ENCODE data around the gene CCDC60. TPM values are rescaled to one million over a fixed set of nuclear protein-coding genes. Genes with fewer than 3 reads are reported as not detected.

Gene CCDC60
- total RNA-seq, 4 donors from 2014 or later = not detected

- Histone ChIP-seq H3K36me3 (no peaks in the 10 kb centered on the region), H3K27me3 (peaks cover 0 to 10% (median 0%) of the 10 kb centered on the region in 4 donors), H3K4me1 (no peaks in the 10 kb centered on the region), H3K9me3 (no peaks in the 10 kb centered on the region), H3K4me3 (no peak overlapping the region), H3K27ac (replicated peaks in 1 of 4) (no peak overlapping the region)
- DNase-seq (ENCODE audit: extremely low spot score) = peak; percentile 53
- 58% methylated on average over 1 of the region's 1 CpG for WGBS
- no peak for TF ChIP-seq POLR2A (IDR thresholded peaks at IDR 0.05; ENCODE audit: low read depth)
- no peak for TF ChIP-seq CTCF (IDR thresholded peaks at IDR 0.05)
- no peak for TF ChIP-seq EP300 (IDR thresholded peaks at IDR 0.05)
- TF ChIP-seq POLR2AphosphoS5 (IDR thresholded peaks at IDR 0.05) = no peak
- intact Hi-C loops (cut with DNase I) = no loop called here
Measured at GRCh38 chr12:119576915-119577314, 242.4 kb downstream of the CCDC60 start.

GRCh38 chr12:119578112-119578511 lies 243.6 kb downstream of the CCDC60 start:
- no peak overlapping the region for H3K4me3 ChIP-seq
- 74% methylated on average over 2 of the region's 2 CpGs for WGBS
- H3K36me3 ChIP-seq = no peaks in the 10 kb centered on the region
- DNase-seq (ENCODE audit: extremely low spot score) = no peak
- no peak overlapping the region for H3K27ac ChIP-seq (replicated peaks in 1 of 4)
- no peak for TF ChIP-seq POLR2A (IDR thresholded peaks at IDR 0.05; ENCODE audit: low read depth)
- no peak for TF ChIP-seq EP300 (IDR thresholded peaks at IDR 0.05)
- no peak for TF ChIP-seq CTCF (IDR thresholded peaks at IDR 0.05)
- no peak for TF ChIP-seq POLR2AphosphoS5 (IDR thresholded peaks at IDR 0.05)
- H3K9me3 ChIP-seq = no peaks in the 10 kb centered on the region
- no peaks in the 10 kb centered on the region for H3K4me1 ChIP-seq
- H3K27me3 ChIP-seq = peaks cover 0 to 10% (median 0%) of the 10 kb centered on the region in 4 donors
- intact Hi-C loops (cut with DNase I) = no loop called here

GRCh38 chr12:119589097-119589496 lies 254.6 kb downstream of the CCDC60 start:
- Histone ChIP-seq H3K4me1 (peaks cover 0 to 7% (median 3%) of the 10 kb centered on the region in 4 donors), H3K36me3 (no peaks in the 10 kb centered on the region), H3K27me3 (peaks cover 0 to 52% (median 2%) of the 10 kb centered on the region in 4 donors), H3K9me3 (no peaks in the 10 kb centered on the region), H3K4me3 (no peak overlapping the region), H3K27ac (replicated peaks in 1 of 4) (no peak overlapping the region)
- intact Hi-C loops (cut with DNase I) = no loop called here
- TF ChIP-seq CTCF (IDR thresholded peaks at IDR 0.05) (no peak), POLR2A (IDR thresholded peaks at IDR 0.05; ENCODE audit: low read depth) (no peak), EP300 (IDR thresholded peaks at IDR 0.05) (no peak), POLR2AphosphoS5 (IDR thresholded peaks at IDR 0.05) (no peak)
- 75% methylated on average over 1 of the region's 1 CpG for WGBS
- no peak for DNase-seq (ENCODE audit: extremely low spot score)

GRCh38 chr12:119589634-119590033 lies 255.1 kb downstream of the CCDC60 start:
- peaks cover 0 to 56% (median 5%) of the 10 kb centered on the region in 4 donors for H3K27me3 ChIP-seq
- H3K9me3 ChIP-seq = no peaks in the 10 kb centered on the region
- intact Hi-C loops (cut with DNase I) = no loop called here
- H3K4me1 ChIP-seq = peaks cover 0 to 12% (median 3%) of the 10 kb centered on the region in 4 donors
- TF ChIP-seq POLR2A (IDR thresholded peaks at IDR 0.05; ENCODE audit: low read depth) (no peak), EP300 (IDR thresholded peaks at IDR 0.05) (no peak)
- no peak overlapping the region for H3K27ac ChIP-seq (replicated peaks in 1 of 4)
- H3K36me3 ChIP-seq = no peaks in the 10 kb centered on the region
- 81% methylated on average over 4 of the region's 4 CpGs for WGBS
- DNase-seq (ENCODE audit: extremely low spot score) = peak; percentile 7
- H3K4me3 ChIP-seq = no peak overlapping the region

Other genes with a start within 250 kb of the CCDC60 start
- gene HSPB8, start 155.8 kb upstream of the CCDC60 start, total RNA-seq = 100 to 1,000 TPM; 416 to 573 (median 443) TPM

Measured in esophagus muscularis mucosa (tissue), 4 donors.